Testis (tissue), 2 donors: Measurements from ENCODE around the gene CDH13.

Experiments used
- POLR2A ChIP-seq: fragments of 450-650 bp; IDR thresholded peaks from one replicate; pipeline ENCODE4 v1.6.1; 2017; ENCODE audit warnings: antibody characterized with exemption, mild to moderate bottlenecking, moderate library complexity
- TF ChIP-seq, protein P1 (sequence below), 3 experiments: fragments of 450-650 bp in 2 of 3; fragments of 200-600 bp in 1 of 3; sonication (generic) in 1 of 3; IDR thresholded peaks; one replicate each; pipeline ENCODE4 v1.5.1; 2016 to 2019; ENCODE audit warnings: antibody characterized with exemption in 3 of 3, mild to moderate bottlenecking in 2 of 3, moderate library complexity in 1 of 3

DNA sequence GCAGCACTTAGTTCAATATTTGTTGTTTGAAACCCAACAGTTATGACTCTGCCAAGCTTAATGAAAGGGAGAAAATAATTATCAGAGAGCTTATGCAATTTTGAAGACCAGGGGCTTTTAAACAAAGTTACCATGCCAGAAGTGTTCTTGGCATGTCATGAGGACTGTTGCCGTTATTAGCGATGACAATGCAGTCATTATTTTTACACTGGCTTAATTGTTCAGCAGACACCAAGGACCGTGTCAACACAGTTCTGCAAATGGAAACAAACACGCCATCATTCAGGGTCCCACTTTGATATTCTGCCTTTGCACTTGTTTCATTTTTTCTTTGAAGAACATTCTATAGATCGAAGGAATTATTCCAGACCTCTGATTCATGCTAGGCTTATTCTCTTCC, 518.5 kb downstream of the CDH13 start:
- TF ChIP-seq, protein P1, sequence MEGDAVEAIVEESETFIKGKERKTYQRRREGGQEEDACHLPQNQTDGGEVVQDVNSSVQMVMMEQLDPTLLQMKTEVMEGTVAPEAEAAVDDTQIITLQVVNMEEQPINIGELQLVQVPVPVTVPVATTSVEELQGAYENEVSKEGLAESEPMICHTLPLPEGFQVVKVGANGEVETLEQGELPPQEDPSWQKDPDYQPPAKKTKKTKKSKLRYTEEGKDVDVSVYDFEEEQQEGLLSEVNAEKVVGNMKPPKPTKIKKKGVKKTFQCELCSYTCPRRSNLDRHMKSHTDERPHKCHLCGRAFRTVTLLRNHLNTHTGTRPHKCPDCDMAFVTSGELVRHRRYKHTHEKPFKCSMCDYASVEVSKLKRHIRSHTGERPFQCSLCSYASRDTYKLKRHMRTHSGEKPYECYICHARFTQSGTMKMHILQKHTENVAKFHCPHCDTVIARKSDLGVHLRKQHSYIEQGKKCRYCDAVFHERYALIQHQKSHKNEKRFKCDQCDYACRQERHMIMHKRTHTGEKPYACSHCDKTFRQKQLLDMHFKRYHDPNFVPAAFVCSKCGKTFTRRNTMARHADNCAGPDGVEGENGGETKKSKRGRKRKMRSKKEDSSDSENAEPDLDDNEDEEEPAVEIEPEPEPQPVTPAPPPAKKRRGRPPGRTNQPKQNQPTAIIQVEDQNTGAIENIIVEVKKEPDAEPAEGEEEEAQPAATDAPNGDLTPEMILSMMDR (IDR thresholded peaks at IDR 0.05) = no peak
- TF ChIP-seq POLR2A = no peak
